ENCODE data around the gene CD8A.
"Not testable (repeated sequence)": the region's sequence is repeated elsewhere in the genome, so short reads cannot be mapped to it uniquely, and the experiment has no call there.

Gene CD8A

DNA sequence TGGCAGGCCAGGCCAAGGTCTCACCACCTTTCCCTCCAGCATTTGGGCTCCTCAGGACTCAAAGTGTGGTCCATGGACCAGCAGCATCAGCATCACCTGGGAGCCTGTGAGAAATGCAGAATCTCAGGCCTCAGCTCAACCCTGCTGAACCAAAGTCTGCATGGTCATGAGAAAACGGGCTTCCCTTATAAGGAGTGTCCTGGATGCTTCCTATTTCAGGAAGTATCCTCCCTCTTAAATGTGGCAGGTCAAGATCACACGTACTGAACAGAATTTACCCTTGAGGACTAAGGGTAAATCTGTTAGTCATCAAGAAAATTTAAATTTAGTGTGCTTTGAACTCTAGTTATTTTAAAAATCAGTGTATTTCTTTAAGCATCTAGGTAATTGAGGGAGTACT is 11.8 kb downstream of the CD8A start:
- no peak for DNase-seq (ENCODE audit: low read depth in 2 of 2)

DNA sequence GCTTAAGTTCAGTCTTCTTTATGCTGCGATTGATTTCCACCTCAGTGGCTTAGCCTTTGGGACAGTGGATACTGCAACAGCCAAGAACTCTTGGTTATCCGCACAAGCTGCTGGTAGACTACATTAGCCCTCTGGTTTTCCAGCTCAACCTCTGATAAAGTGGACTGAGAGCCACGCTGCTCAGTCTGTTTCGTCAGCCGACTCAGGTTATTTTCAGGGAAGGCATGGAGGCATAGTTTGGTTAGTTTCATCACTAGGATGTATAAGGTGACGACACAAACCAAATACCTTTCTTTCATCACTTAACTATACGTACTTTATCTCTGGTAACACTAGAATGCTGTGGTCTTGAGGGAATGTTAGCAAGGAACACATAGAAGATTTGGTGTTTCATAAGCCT is 14.2 kb downstream of the CD8A start:
- DNase-seq (ENCODE audit: low read depth in 2 of 2): no peak

DNA sequence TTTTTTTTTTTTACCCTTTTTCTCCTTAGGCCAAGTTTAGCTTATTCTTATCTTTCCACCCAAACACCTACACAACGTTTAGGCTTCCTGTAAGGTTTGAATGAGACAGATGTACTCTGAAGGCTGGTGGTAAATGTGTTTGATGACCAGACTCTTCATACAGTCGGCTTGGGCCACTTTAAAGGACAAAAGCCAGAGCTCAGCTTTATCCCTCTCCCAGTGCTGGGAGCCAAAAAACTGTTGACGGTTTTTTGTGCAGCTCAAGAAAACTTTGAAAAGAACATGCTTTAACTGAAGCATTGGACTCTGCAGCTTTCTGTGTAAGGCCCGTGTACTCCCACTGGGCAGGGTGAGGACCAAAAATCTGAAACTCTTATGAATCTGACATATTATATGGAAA is 15.4 kb downstream of the CD8A start:
- no peak for DNase-seq (ENCODE audit: low read depth in 2 of 2)

DNA sequence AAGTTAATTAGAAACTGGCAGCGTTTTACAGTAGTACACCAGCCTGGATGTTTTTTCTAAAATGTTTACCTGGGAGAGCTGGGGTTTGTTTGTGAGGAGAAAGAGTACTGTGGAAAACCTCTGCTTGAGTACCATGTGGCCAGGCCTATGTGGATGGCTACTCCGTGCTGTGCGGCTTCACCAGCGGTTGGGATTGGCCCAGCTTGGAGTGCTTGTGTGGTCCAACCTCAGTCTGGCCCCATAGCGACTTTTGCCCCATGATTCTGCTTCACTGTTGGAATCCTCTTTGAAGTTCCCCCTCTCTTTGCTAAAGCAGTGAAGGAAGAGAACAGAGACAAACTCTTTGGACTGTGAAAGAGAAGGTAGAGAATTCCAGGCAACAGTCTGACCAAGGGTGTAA is 15.9 kb downstream of the CD8A start:
- no peak for DNase-seq (ENCODE audit: low read depth in 2 of 2)

DNA sequence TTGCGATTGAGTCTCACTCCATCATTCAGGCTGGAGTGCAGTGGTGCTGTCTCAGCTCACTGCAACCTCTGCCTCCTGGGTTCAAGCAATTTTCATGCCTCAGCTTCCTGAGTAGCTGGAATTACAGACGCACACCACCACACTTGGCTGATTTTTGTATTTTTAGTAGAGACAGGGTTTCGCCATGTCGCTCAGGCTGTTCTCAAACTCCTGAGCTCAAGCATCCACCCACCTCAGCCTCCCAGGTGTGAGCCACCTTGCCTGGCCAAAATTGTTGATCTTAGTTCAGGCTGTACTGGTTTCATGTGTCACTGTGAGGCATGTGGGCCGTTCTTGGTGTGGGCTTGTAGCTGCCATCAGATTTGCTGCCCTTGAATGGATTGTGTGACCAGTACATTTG is 18.1 kb downstream of the CD8A start:
- DNase-seq (ENCODE audit: low read depth in 2 of 2): no peak

DNA sequence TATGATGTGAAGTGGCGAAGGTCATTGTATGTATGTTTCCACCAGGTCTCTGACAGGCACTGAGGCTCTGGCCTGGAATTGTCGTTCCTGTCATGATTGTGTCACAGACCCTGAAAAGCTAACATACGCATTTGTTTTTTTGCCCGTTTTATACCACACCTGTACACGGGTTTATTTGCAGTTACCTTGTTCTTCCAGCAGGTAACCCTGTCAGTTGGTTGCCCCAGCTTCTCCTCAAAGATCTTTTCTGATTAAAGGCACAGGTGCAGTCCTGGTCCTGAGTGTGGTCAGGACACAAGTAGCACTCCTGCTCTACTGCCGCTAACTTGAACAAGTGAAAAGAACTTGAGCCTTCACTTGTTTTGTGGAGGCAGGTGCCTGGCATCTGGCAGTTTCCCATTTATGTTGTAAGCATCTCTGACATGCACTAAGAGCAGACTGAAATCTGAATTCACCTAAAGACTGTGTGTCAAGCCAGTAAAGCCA is 19.9 kb downstream of the CD8A start:
- no peak for DNase-seq (ENCODE audit: low read depth in 2 of 2)

DNA sequence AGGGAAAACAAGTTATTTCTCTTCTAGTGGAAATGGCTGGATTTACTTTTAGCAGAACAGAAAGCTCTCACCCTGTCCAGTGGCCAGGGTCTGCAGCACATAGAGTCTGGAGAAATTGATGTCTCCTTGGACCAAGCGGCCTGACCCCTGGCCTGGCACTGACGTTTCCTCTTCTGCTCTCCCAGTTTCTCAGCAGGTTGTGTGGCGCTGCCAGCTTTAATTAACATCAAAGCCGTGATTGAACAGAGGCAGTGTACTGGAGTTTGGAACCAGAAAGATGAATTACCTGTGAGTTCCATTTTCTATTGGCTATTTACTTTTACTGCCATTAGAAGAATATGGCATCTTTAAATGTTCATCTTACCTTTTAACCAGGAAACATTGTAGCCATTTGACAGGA is 20.9 kb downstream of the CD8A start:
- no peak for DNase-seq (ENCODE audit: low read depth in 2 of 2)

DNA sequence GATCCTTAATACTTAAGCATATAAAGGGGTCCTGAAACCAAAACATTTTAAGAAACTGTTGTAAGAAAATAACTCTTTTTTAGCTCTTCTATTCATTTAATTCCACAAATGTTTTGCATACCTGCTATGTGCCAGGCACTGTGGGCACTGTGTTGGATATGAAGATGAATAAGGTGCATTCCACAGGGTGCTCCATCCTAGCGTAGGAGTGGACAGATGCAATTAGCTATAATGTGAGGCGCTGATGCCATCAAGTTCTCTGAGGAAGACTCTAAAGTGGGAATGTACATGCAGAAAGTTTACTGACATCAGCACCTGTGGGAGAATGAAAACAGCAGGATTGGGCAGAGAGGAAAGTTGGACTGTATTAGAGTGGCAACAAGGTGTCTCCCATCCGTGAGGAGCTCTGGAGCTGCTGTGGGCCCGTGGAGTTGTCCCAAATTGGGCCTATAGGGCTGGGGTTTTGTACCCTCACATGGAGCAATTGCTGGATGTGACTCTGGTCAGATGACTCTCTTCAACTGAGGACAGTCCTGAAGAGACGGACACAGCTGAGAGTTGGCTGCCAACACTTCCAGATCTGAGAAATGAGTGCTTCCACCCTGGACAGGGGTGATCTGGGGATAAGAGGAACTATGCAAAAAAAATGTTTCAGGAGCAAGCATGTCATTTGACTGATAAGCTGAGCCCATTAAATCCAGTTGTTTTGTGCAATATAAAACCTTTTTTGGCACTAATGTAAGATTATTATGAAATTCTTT is 22.3 kb downstream of the CD8A start:
- DNase-seq (ENCODE audit: low read depth in 2 of 2): no peak

DNA sequence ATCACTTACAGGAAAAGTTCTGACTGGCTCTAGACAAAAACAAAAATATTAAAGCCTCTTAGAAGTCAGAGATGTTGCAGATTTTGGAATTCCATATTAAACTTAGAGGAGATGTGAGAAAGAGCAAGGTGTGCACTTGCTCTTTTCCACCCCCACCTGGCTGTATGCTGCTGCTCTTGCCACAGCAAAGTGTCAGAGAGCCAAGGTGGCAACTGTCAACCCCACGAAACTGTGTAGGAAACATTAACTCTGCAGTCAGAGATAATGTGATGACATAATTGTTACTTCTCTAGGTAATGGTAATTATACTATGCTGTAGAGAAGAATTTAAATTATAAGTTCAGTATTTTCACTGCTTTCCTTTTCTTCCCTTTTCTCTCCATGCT is 25.4 kb downstream of the CD8A start:
- no peak for DNase-seq (ENCODE audit: low read depth in 2 of 2)

DNA sequence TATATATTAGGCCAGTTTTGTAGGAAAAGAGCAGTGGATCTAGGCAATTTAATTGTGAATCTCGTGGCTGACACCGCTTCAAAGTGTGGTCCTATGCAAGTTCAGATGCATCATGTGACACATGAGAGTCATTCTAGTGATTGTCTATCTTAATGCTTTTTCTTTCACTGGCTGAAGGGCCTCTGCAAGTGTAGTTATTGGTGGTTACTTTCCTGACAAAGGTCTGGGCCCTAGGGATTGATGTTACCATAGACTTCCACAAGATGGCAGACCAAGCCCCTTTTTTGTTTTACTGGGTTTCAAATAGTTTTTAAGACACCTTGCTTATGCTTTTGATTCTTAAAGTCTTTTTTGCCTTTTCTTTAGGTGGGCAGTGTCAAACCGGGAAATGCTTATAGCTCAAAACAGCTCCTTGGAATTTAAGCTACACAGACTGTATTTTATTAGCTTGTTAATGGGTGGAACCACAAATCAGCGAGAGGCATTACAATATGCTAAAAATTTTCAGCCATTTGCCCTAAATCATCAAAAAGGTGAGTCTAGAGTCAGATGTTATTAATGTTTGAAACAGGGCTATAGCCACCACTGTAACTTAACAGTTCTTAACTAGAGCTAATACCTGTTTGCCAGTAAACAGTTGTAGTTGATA is 25.9 kb downstream of the CD8A start:
- DNase-seq (ENCODE audit: low read depth in 2 of 2): no peak

DNA sequence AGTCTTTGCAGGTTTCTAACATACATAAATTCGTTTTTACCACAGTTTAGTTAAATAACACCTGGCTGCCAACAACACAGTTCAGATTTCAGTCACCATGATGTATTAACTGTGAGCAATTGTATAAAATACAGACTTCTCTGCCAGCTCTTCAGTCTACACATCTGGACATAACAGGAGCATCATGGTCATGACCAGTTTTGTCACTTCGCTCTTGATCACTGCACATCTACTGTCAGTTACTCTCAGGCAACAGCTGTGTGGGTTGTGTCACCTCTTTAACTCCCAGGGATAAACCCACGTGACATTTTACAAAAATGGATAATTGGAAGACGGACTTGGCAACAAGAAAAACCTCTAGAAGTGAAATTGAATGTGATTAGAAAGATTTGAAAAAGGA is 30.3 kb downstream of the CD8A start:
- no peak for DNase-seq (ENCODE audit: low read depth in 2 of 2)

DNA sequence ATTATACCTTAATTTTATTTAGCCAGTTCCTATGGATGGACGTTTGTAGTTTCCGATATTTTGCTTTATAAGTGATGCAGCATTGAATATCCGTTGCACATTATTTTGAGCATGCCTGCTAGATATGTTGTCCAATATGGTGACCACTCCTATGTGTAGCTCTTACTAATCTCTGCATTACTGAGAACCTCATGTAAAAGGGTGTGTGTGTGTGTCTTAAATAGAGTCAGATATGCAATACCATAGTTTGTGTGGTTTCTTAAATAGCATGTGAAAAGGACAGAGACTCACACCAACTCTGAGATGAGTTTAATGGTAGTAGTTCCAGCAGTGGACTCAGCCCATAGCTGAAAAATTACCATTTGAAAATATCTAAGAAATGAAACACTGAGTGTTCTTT is 32.3 kb downstream of the CD8A start:
- DNase-seq (ENCODE audit: low read depth in 2 of 2): no peak

DNA sequence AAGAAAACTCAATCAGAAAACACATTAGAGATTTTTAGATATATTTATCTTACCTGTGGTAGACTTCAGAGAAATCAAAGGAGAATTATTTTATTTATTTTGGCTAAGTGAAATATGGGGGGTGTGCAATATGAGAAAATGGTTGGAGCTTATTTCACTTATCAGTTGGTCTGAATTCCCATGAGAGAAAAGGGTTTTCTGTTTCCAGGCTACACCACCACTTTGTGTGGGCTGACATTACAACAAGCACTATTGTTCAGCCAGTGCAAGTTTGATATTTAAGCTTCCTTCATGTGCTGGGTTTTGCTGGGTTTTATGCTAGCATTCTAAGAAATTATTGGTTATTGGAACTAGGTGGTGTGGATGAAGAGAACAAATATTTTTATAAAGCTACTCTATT is 37.1 kb downstream of the CD8A start:
- DNase-seq (ENCODE audit: low read depth in 2 of 2): no peak

DNA sequence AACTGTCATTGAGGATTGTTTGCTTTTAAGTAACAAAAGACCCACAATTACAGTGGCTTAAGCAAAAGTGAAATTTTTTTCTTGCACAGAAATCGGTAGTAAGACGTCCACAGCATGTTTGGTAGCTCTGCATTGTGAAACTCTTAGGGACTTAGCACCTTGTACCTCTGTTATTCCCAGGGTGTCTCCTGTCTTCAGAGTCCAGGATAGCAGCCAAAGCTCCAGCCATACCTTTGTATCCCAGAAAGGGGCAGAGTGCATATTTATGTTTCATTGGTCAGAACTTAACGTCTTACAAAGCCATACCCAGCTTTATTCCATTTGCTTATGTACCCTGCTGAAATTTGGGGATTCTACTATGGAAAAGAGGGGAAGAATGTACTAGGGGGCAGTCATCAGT is 37.8 kb downstream of the CD8A start:
- DNase-seq (ENCODE audit: low read depth in 2 of 2): no peak

DNA sequence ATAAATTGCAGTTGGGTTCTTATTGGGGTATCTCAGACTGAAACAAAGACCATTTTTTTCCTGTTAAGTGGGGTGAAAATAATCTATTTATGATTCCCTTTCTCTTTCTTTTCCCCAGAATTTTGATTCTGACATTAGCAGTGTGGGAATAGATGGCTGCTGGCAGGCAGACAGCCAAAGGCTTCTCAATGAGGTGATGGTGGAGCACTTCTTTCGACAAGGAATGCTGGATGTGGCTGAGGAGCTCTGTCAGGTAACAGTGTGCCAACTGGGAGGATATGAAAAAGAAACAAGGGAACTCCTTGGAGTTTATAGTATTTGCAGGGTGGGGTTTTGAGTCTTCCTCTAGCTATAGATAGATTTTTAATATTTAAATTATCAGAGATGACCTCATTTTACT is 38.9 kb downstream of the CD8A start:
- DNase-seq (ENCODE audit: low read depth in 2 of 2): no peak

DNA sequence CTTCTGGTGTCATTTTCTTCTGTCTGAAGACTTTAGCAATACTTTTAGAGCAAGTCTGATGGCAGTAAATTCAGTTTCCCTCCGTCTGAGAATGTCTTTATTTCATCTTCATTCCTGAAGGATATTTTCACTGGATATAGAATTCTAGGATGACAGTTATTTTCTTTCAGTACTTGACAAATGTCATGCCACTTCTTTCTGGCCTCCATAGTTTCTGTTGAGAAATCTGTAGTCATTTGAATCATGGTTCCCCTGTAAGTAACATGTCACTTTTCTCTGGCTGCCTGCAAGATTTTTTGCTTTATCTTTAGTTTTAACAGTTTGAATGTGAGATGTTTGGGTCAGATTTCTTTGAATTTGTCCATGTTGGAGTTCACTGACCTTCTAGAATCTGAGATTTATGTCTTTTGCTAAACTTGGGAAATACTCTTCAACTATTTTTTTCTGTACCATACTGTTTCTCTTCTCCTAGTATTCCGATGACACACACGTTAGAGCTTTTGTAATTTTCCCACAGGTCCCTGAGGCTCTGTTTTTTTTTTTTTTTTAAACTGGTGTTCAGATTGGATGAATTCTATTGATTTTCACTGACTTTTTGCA is 40.4 kb downstream of the CD8A start:
- DNase-seq (ENCODE audit: low read depth in 2 of 2): no peak

DNA sequence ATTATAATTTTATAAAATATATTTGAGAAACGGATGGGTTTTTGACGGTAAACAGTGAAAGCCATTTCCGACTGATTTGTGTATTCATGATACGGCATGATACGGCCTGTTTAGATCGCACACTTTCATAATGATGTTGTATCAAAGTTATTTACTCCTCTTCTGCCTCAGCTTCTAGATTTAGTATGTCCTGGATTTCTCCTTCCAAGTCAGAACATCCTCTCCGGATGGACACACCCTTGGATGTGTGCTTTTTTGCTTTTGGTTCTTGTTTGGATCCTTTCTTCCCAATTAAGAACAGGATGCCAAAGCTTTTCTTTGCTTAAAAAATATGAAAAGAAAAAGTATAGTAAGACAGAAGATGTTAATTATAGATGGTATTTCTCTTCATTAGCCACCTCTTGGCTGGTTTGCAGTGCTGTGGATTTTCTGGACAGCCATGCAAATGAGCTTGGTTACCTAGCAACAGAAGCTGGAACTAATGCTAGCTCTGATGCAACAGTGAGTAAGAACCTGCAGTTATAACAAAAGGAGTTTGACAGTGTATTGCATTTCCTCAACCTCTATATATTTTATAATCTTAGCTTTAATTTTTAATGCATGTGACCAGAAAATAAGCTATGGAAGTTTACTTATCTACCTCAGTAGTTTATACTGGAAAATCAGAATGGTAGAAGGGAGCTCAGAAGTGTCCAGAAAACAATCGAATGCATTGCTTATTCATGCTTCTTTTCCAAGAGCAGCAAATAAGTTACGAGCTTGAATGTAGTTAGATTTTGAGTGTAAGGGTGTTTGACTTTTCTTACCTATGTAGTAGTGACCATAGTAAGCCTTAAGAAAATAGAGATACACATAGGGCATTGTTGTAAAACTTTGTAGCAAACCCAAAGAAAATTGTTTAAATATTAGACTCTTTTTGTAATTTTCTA is 42.7 kb downstream of the CD8A start:
- DNase-seq (ENCODE audit: low read depth in 2 of 2): no peak

DNA sequence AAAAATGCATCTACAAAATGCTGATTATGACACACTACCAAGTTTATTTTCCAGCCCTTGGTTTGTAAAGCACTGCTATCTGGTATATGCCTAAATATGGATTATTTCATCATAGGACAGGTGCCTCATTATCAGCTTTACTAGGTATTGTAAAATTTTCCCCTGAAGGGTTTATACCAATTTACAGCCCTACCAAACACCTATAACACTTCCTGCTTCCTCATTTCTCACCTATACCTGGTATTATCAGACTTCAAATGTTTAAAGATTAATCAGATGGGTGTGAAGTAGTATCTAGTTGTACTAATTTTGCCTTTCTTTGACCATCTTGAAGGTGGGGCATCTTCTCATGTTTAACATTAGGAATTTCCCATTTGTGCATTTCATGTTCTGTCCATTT is 43.8 kb downstream of the CD8A start:
- no peak for DNase-seq (ENCODE audit: low read depth in 2 of 2)

DNA sequence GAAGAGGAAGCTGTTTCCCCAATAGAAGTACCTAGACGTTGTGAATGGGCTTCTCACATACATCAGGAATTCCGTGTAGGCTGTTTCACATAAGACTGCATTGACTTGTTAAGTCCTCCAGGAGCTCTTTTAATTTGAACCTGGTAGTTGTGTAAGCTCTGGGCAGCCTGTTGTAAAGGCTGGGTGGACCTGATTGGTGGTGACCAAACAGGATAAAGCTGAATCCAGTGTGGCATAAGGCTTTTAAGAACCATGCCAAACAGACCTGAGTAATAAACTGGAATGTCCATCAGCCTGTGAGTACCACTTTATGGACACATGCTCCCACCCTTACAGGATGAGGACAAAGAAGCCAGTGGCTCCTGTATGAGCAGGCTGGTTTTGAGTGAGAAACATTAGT is 46.6 kb downstream of the CD8A start:
- DNase-seq (ENCODE audit: low read depth in 2 of 2): no peak

DNA sequence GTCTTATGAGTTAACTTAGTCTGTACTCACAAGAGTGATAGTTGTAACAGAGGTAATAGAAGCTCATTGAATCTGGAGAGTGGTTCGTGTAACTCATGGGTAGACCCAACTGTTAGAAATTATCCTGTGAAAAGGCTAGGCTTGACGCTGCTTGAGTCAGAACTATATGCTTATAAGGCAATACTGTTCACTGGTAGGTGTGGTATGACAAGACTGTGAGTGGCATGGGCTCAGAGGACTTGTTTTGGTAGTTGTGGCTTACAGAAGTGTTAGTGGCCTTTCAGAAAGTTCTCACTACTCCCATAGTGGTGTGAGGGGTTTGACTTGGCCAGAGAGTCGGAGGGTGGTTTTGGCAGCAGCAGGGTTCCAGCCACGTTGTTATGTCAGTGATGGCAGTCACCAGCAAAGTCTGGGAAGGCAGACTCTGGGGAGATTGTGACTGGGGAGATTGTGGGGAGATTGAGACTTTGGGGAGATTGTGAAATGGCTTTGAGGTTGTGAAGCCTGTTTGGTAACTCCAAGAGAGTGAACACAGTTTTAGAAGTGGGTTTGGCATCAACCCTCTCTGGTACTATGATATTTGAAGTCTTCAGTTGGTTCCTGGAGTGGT is 48.7 kb downstream of the CD8A start:
- DNase-seq (ENCODE audit: low read depth in 2 of 2): not testable (repeated sequence)

DNA sequence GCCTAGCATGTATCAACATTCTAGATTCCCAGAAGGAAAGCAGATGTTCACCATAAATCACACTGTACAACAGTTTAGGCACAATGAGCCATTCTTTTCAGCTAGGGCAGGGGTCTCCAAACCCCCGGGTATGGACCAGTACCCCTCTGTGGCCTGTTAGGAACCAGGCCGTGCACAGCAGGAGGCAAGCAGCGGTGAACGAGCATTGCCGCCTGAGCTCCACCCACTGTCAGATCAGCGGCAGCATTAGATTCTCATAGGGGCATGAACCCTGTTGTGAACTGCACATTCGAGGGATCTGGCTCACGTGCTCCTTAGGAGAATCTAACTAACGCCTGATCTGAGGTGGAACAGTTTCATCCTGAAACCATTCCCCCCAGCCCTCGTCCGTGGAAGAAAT is 50.8 kb downstream of the CD8A start:
- not testable (repeated sequence) for DNase-seq (ENCODE audit: low read depth in 2 of 2)

DNA sequence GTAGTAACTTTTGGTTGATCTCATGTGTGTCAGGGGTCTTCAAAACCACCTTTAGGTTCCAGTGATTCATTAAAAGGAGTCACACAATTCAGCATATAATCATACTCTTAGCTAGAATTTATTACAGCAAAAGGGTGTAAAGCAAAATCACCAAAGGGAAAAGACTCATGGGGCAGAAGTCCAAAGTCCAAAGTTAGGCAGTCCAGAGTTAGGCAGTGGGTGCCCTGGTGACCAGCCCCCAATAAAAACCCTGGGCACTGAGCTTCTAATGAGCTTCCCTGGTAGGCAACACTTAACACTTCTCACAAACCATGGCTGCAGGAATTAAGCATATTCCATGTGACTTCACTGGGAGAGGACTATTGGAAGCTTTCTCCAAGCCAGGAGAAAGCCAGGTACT is 51.2 kb downstream of the CD8A start:
- not testable (repeated sequence) for DNase-seq (ENCODE audit: low read depth in 2 of 2)

Data from stimulated activated CD4-positive, alpha-beta T cell treated with anti-CD3 and anti-CD28 coated beads, Interleukin-15, amount 100 ng/mL, for 48 hours (primary cell).